K562 (cell line): ENCODE results near the gene SMCHD1. TPM values are rescaled to one million over a fixed set of nuclear protein-coding genes. Genes with fewer than 3 reads are reported as not detected.

Experiments
- ATAC-seq: fragments of 200-7000 bp; cut with Tn5 transposase; 3 replicates; pipeline ENCODE4 v1.9.1; 2020; ENCODE audit warnings: moderate library complexity
- BruUV-seq: library from RNA; stranded (reverse); fragments of 400-500 nt; replicated peaks from 2 replicates; lab custom pipeline; 2021; lab: Mats Ljungman, UMichigan
- CTCF ChIA-PET: fragments of 300-600 bp; formaldehyde crosslinking; extraction: SDS; loops from one replicate; lab custom pipeline; 2021; ENCODE audit warnings: low intra/inter-chr PET ratio; lab: Yijun Ruan, JAX
- POLR2A ChIA-PET: fragments of 300-600, 350-650 bp; sonication (Branson Sonifier 250); formaldehyde crosslinking; extraction: SDS; loops from one replicate; lab custom pipeline; 2021; ENCODE audit warnings: antibody characterized with exemption, inconsistent platforms; lab: Yijun Ruan, JAX
- DNase-seq, 4 experiments: peaks; one replicate each; pipeline versions ENCODE4 v3.0.0 to v3.0.0-alpha.2; 2011 to 2018; ENCODE audit warnings: low spot score in 3 of 4, mixed read lengths in 3 of 4; ENCODE audit errors: extremely low read depth in 1 of 4
- FAIRE-seq: peaks from 2 replicates; lab custom pipeline; 2011; peaks lifted over from hg19 to GRCh38; lab: Jason Lieb, UNC
- H2AFZ ChIP-seq: 2 replicates; pipeline ENCODE4 v1.6.0; 2011; ENCODE audit warnings: low read depth, low read length, control low read depth, inconsistent platforms
- H3K27ac ChIP-seq: fragments of 200-600 bp; 3 replicates; pipeline ENCODE4 v1.8.0; 2011; ENCODE audit warnings: low read depth, mild to moderate bottlenecking, control low read depth, inconsistent platforms, low read length, moderate library complexity, mixed read lengths; ENCODE audit errors: extremely low read depth
- H3K27me3 ChIP-seq, 2 experiments: fragments of 300-600 bp in 1 of 2; 2 replicates in 1 of 2; 3 replicates in 1 of 2; pipeline versions ENCODE4 v1.6.0 to v1.8.0; 2011; ENCODE audit warnings: inconsistent platforms in 2 of 2, low read length in 2 of 2, mild to moderate bottlenecking in 1 of 2, mixed read lengths in 1 of 2, moderate library complexity in 1 of 2; ENCODE audit not compliant: control insufficient read depth in 2 of 2, insufficient read depth in 2 of 2
- H3K36me3 ChIP-seq: fragments of 300-600 bp; 3 replicates; pipeline ENCODE4 v1.8.0; 2011; ENCODE audit warnings: mild to moderate bottlenecking, low read length, inconsistent platforms; ENCODE audit not compliant: control insufficient read depth, insufficient read depth
- H3K4me1 ChIP-seq, 2 experiments: fragments of 200-600 bp in 1 of 2; replicated peaks in 1 of 2; 2 replicates in 1 of 2; 3 replicates in 1 of 2; pipeline versions ENCODE4 v1.5.1 to v1.8.0; 2011; ENCODE audit warnings: inconsistent platforms in 2 of 2, low read length in 2 of 2, mild to moderate bottlenecking in 1 of 2, mixed read lengths in 1 of 2, moderate library complexity in 1 of 2; ENCODE audit not compliant: control insufficient read depth in 2 of 2, insufficient read depth in 2 of 2
- H3K4me2 ChIP-seq: 2 replicates; pipeline ENCODE4 v1.6.1; 2011; ENCODE audit warnings: low read length, control low read depth, inconsistent platforms, mixed read lengths; ENCODE audit not compliant: insufficient read depth
- H3K4me3 ChIP-seq: fragments of 200-600 bp; sonication (generic), shearing (Covaris generic); 2 replicates; pipeline ENCODE4 v1.5.1; 2016; ENCODE audit warnings: control low read depth, inconsistent platforms
- H3K79me2 ChIP-seq: fragments of 200-600 bp; 3 replicates; pipeline ENCODE4 v1.8.0; 2011; ENCODE audit warnings: low read length, inconsistent platforms; ENCODE audit not compliant: control insufficient read depth, insufficient read depth
- H3K9ac ChIP-seq, 2 experiments: 2 replicates each; pipeline versions ENCODE4 v1.6.0 to v1.6.1; 2011; ENCODE audit warnings: low read depth in 2 of 2, low read length in 2 of 2, control low read depth in 1 of 2, inconsistent platforms in 1 of 2, mild to moderate bottlenecking in 1 of 2, mixed read lengths in 1 of 2; ENCODE audit not compliant: insufficient read depth in 1 of 2
- H3K9me1 ChIP-seq: one replicate; pipeline ENCODE4 v1.6.0; 2011; ENCODE audit warnings: inconsistent platforms, mild to moderate bottlenecking, low read length, moderate library complexity; ENCODE audit not compliant: control insufficient read depth, insufficient read depth
- H3K9me3 ChIP-seq: replicated peaks from 2 replicates; pipeline ENCODE4 v1.5.1; 2011; ENCODE audit warnings: low read depth, low read length, inconsistent platforms; ENCODE audit not compliant: control insufficient read depth, insufficient read depth
- H4K20me1 ChIP-seq: replicated peaks from 2 replicates; pipeline ENCODE4 v1.6.1; 2011; ENCODE audit warnings: low read length, inconsistent platforms, mixed read lengths; ENCODE audit not compliant: control insufficient read depth, insufficient read depth
- CC2D1A ChIP-seq: fragments of 450-650 bp; IDR thresholded peaks from 2 replicates; pipeline ENCODE4 v1.6.1; 2017; ENCODE audit warnings: mild to moderate bottlenecking
- CHD2 ChIP-seq: IDR thresholded peaks from 2 replicates; pipeline ENCODE4 v1.6.1; 2011; ENCODE audit warnings: low read depth, low read length
- CREB1 ChIP-seq, 2 experiments: sonication (generic) in 1 of 2; formaldehyde crosslinking in 1 of 2; IDR thresholded peaks; 2 replicates each; pipeline versions ENCODE4 v1.6.1 to v1.8.0; 2012 to 2022; ENCODE audit warnings: inconsistent platforms in 1 of 2, mild to moderate bottlenecking in 1 of 2, missing genetic modification reagents in 1 of 2, moderate library complexity in 1 of 2
- MTA2 ChIP-seq: fragments of 450-650 bp; IDR thresholded peaks from 2 replicates; pipeline ENCODE4 v1.6.1; 2016; ENCODE audit warnings: low read depth
- WGBS: fragments of 100-300 bp; shearing (Covaris generic); methylation state at CpG from one replicate; pipeline ENCODE4 v1.1.6; 2016; ENCODE audit warnings: low coverage, mixed read lengths; ENCODE audit not compliant: insufficient coverage; ENCODE audit errors: missing lambda C conversion rate; 5-methylcytosine and 5-hydroxymethylcytosine counted together
- in situ Hi-C: fragments of 300-500 bp; cut with MboI; formaldehyde crosslinking; loops from 4 replicates; pipeline ENCODE4 v1.15.0; 2018; ENCODE audit warnings: inconsistent platforms, mixed read lengths
- intact Hi-C: fragments of 100-400 bp; cut with micrococcal nuclease; formaldehyde crosslinking; loops from 2 replicates; pipeline ENCODE4 v1.14.2; 2022
- polyA plus RNA-seq, 8 experiments: library from polyadenylated mRNA; depleted of rRNA in 4 of 8; stranded (reverse) in 5 of 8; unstranded in 3 of 8; fragments of >200 nt; fragmentation: Nextera tagmentation in 2 of 8; fragmentation: Illumina TruSeq in 1 of 8; extraction: Ambion mirVana in 2 of 8; extraction: Trizol in 1 of 8; gene quantifications; 2 replicates each; pipeline versions ENCODE4 v1.2.1 to v1.2.3, GENCODE V29; 2011 to 2014; ENCODE audit warnings: inconsistent platforms in 1 of 8, missing spikeins in 1 of 8
- total RNA-seq, 7 experiments: library from RNA; depleted of rRNA in 6 of 7; stranded (reverse); fragments of >200 nt in 6 of 7; fragmentation: Illumina TruSeq in 2 of 7; extraction: Trizol in 2 of 7; gene quantifications; 2 replicates each; pipeline versions ENCODE4 v1.2.1 to v1.2.3, GENCODE V29; 2011 to 2021; ENCODE audit warnings: low replicate concordance in 1 of 7
- TF ChIP-seq, protein P1 (sequence below): fragments of 250-450 bp; sonication (Bioruptor Pico); IDR thresholded peaks from 2 replicates; pipeline ENCODE4 v1.8.0; 2022; ENCODE audit warnings: inconsistent platforms
- TF ChIP-seq, protein P2 (sequence below), 3 experiments: fragments of 200-800 bp in 1 of 3; sonication (Bioruptor generic) in 1 of 3; sonication (generic) in 1 of 3; formaldehyde crosslinking in 1 of 3; IDR thresholded peaks; 2 replicates each; pipeline versions ENCODE4 v1.6.1 to v1.8.0; 2016 to 2022; ENCODE audit warnings: mild to moderate bottlenecking in 2 of 3, missing compliant biosample characterization in 2 of 3, missing genetic modification characterization in 2 of 3, missing genetic modification reagents in 1 of 3

SMCHD1 gene
- total and polyA plus RNA-seq, 9 of the 15 experiments (the other 6 are each of a cell fraction or from before 2014, with no cell fraction given), result 6.3 to 144 (median 72.7) TPM

DNA sequence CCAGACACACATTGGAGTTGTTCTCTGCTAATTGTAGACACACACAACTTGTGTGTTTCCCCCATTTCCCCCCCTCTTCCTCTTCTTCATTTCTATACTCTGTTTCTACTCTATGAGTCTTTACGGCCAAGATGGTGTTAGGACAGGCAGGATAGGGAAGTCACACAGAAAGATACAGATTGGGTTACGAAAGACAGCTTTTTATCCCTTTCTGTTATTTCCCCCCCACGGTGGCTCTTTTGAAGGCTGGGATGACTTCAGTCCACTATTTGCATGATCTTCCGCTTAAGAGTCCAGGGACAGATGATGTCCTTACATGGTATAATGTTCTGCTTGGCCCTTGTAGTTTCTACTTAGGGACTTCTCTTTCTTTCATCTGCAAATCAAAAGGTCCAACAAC lies 189.6 kb downstream of the SMCHD1 start:
- ATAC-seq, result no peak
- H3K9ac ChIP-seq, result no peak overlapping the region
- TF ChIP-seq, protein P1, sequence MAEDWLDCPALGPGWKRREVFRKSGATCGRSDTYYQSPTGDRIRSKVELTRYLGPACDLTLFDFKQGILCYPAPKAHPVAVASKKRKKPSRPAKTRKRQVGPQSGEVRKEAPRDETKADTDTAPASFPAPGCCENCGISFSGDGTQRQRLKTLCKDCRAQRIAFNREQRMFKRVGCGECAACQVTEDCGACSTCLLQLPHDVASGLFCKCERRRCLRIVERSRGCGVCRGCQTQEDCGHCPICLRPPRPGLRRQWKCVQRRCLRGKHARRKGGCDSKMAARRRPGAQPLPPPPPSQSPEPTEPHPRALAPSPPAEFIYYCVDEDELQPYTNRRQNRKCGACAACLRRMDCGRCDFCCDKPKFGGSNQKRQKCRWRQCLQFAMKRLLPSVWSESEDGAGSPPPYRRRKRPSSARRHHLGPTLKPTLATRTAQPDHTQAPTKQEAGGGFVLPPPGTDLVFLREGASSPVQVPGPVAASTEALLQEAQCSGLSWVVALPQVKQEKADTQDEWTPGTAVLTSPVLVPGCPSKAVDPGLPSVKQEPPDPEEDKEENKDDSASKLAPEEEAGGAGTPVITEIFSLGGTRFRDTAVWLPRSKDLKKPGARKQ (CRISPR knock-in tag), result no peak
- TF ChIP-seq CREB1 (IDR thresholded peaks at IDR 0.05) (no peak), CREB1 (CRISPR knock-in tag; IDR thresholded peaks at IDR 0.05) (no peak), CHD2 (no peak), MTA2 (no peak), CC2D1A (no peak)
- TF ChIP-seq, protein P2, sequence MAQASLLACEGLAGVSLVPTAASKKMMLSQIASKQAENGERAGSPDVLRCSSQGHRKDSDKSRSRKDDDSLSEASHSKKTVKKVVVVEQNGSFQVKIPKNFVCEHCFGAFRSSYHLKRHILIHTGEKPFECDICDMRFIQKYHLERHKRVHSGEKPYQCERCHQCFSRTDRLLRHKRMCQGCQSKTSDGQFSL (CRISPR knock-in tag; IDR thresholded peaks at IDR 0.05), result 0 out of 2 replicates have a peak, but pooled peaks have one; percentile 34
- TF ChIP-seq, protein P2 (tag; IDR thresholded peaks at IDR 0.05), result no peak
- no peak overlapping the region for H3K27ac ChIP-seq
- no peak for DNase-seq
- no peak for FAIRE-seq
- H3K4me2 ChIP-seq, result no peak overlapping the region
- in situ Hi-C loops, result no loop called here
- WGBS, result 35% methylated on average over 4 of the region's 4 CpGs
- CTCF ChIA-PET, result no interaction called here
- H3K4me1 ChIP-seq, result peaks cover 23 to 30% of the 10 kb centered on the region in 2 experiments
- intact Hi-C loops, result no loop called here
- no peaks in the 10 kb centered on the region for H3K79me2 ChIP-seq
- no peaks in the 10 kb centered on the region for H3K9me1 ChIP-seq
- no peak overlapping the region for H3K4me3 ChIP-seq
- no peaks in the 10 kb centered on the region; the same call in 1 of the 2 replicates for H4K20me1 ChIP-seq
- BruUV-seq, result no TSS peak
- H2AFZ ChIP-seq, result no peak overlapping the region
- POLR2A ChIA-PET, result interaction anchor here (0.7 to 3.1 kb wide), 3 partner anchors 9 to 19 kb away, joined by 4 to 10 read pairs (median 4); no protein-coding TSS in a partner anchor
- no peaks in the 10 kb centered on the region for H3K9me3 ChIP-seq
- no peaks in the 10 kb centered on the region for H3K36me3 ChIP-seq
- peaks cover 30 to 32% of the 10 kb centered on the region in 2 experiments for H3K27me3 ChIP-seq
